ENCODE data around the gene DAPK2.

DNA sequence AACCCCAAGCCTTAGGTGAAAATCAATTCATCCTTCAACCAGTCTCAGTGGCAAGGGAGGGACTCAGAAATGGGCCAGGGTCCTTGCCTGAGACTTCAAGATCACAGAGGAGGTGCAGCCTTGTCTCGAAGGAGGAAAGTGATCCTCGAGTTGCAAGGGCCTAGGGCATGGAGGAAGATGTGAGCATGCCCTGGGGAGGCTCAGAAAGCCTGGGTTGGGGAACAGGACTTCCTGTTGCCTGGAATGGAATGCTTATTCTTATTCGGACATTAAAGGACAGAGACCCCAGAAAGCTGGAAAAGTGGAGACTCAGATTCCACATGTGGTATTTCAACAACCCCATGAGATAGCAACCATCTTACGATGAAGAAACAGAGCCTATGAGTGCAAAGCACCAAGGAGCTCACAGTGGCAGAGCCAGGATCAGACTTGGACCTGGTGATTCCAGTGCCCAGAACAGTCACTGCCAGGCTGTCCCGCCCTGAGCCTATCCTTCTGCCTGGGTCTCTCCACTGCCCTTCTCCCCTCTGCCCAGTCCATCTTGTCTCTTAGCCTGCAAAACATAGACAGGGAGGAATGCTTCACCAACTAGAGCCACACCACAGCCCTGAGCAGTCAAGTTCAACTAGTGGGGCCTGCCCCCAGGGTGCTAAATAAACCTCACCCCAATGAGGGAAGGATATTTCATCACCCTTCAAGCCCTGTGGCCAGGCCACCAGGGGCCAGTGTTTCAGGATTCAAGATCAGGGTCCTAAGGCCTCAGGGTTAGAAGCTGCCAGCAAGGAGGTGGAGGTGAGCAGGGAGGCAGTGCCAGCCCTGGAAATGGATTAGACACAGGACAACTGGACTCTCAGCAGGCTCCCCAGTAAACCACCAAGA, 21.9 kb downstream of the DAPK2 start:
- TF ChIP-seq YY1 (IDR thresholded peaks at IDR 0.05; ENCODE audit: low read depth) (no peak), EP300 (IDR thresholded peaks at IDR 0.05; ENCODE audit: borderline replicate concordance) (no peak), TCF12 (IDR thresholded peaks at IDR 0.05; ENCODE audit: low read depth) (no peak), FOXM1 (IDR thresholded peaks at IDR 0.05; ENCODE audit: borderline replicate concordance, low read depth) (no peak), CEBPB (IDR thresholded peaks at IDR 0.05) (no peak), RAD21 (IDR thresholded peaks at IDR 0.05; ENCODE audit: low read depth) (no peak), TAF1 (IDR thresholded peaks at IDR 0.05; ENCODE audit: low read depth) (no peak), REST (IDR thresholded peaks at IDR 0.05; ENCODE audit: low read depth) (no peak), ZBTB7A (IDR thresholded peaks at IDR 0.05; ENCODE audit: low read depth) (no peak), EGR1 (IDR thresholded peaks at IDR 0.05) (no peak)

Measured in Ishikawa (cell line).